Stimulated activated CD8-positive, alpha-beta memory T cell treated with anti-CD3 and anti-CD28 coated beads, Interleukin-4, amount 100 ng/mL, for 1 hour (primary cell): ENCODE data around the gene MFAP5.
"Not testable (repeated sequence)": the region's sequence is repeated elsewhere in the genome, so short reads cannot be mapped to it uniquely, and the experiment has no call there.

Experiments used
- DNase-seq, 2 donors: peaks; one replicate each; pipeline ENCODE4 v3.0.0-alpha.2; 2020; ENCODE audit warnings: low read depth in 2 of 2, low spot score in 1 of 2

The MFAP5 gene

GRCh38 chr12:8635342-8636006 is 27.2 kb downstream of the MFAP5 start:
- not testable (repeated sequence) for DNase-seq

GRCh38 chr12:8630131-8630530 is 32.5 kb downstream of the MFAP5 start:
- no peak for DNase-seq

- no peak for DNase-seq
These were observed 33.1 kb downstream of the MFAP5 start for GRCh38 chr12:8629486-8630033.

- DNase-seq: no peak
These were observed 33.9 kb downstream of the MFAP5 start for GRCh38 chr12:8628731-8629130.

- DNase-seq: not testable (repeated sequence)
These were observed 37.9 kb downstream of the MFAP5 start for GRCh38 chr12:8624750-8625149.

- DNase-seq: no peak
These were observed 40.0 kb downstream of the MFAP5 start for GRCh38 chr12:8622646-8623045.

- no peak for DNase-seq
These were observed 47.4 kb downstream of the MFAP5 start for GRCh38 chr12:8615206-8615605.

GRCh38 chr12:8613881-8614280 is 48.7 kb downstream of the MFAP5 start:
- DNase-seq: not testable (repeated sequence)

GRCh38 chr12:8612629-8613028 is 50.0 kb downstream of the MFAP5 start, which contains the start of gene AICDA:
TSS of gene AICDA (minus strand) at chr12:8612859. CDS start at chr12:8612767, 92 bp downstream.
- no peak for DNase-seq

GRCh38 chr12:8609061-8609570 is 53.5 kb downstream of the MFAP5 start:
- no peak for DNase-seq

GRCh38 chr12:8606890-8607289 is 55.7 kb downstream of the MFAP5 start:
- DNase-seq: no peak

GRCh38 chr12:8605057-8605456 is 57.6 kb downstream of the MFAP5 start:
- no peak for DNase-seq

GRCh38 chr12:8603856-8604255 is 58.8 kb downstream of the MFAP5 start:
- no peak for DNase-seq

GRCh38 chr12:8603286-8603685 is 59.3 kb downstream of the MFAP5 start:
- no peak for DNase-seq

GRCh38 chr12:8596561-8596960 is 66.1 kb downstream of the MFAP5 start:
- no peak for DNase-seq
